GM21447 (cell line): ENCODE measurements around the gene SPSB1.

ENCODE experiments used
- ATAC-seq: cut with Tn5 transposase; IDR thresholded peaks from one replicate; pipeline ENCODE4 v1.9.1; 2021; ENCODE audit not compliant: unreplicated experiment

The SPSB1 gene

DNA sequence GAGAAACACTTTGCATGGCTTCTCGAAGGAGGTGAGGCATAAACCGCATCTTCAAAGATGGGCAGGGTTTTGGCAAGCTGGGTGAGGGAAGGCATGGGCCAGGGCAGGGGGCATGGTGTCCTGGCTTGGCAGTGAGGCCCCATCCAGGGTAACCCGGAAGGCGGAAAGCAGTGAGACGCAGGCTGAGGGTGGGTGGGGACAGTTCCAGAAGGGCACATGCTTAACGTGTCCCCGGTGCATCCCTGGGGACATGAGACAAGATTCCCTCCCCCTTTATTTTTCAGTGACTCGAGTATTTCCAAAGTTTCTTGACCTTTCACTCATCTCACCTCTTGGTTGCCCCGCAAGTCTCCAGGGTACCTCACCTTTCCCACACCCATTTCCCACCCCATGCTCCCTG lies 123.8 kb downstream of the SPSB1 start:
- ATAC-seq = no peak

DNA sequence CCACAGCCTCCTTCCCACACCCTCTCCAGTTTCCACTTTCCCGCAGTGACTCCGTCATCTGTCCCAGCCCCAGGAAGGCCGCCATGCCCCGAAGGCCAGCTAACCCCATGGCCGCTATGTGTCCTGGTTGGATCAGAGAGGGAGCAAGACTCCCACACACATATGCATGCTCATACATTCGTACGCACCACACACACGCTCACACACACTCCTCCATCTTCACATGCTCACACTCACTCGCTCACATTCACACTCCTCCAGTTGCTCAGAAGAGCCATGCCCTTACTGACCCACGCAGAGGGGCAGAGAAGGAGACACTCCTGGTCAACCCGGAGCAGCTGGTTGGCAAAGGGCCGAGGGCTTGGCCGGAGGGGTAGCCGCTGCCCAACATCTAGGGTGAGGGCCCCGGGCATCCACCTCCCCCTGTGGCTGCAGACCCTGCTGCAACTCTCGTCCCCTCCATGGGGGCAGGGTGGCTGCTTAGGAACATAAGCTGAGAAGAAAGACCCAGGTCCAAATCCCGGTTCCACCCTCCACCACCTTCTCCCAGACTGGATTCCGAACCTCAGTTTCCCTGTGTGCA lies 124.3 kb downstream of the SPSB1 start:
- ATAC-seq = no peak

DNA sequence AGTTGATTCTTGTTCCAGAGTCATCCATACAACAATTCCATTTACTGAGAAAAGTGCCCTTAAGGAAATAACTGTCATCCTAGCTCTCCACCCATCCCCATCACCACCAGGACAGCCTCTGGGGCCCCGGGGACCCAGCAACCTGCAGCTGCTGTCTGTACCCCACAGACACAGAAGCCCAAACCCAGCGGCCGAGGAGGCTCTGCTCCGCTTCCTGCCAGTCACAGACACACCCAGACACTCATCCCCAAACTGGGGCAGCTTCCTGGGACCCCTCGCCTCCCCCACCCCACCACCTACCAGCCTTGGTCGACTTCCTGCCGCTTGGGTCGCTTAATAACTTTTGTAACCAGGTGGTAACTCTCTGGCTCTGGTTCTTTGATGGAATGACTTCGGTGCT lies 125.0 kb downstream of the SPSB1 start:
- no peak for ATAC-seq

DNA sequence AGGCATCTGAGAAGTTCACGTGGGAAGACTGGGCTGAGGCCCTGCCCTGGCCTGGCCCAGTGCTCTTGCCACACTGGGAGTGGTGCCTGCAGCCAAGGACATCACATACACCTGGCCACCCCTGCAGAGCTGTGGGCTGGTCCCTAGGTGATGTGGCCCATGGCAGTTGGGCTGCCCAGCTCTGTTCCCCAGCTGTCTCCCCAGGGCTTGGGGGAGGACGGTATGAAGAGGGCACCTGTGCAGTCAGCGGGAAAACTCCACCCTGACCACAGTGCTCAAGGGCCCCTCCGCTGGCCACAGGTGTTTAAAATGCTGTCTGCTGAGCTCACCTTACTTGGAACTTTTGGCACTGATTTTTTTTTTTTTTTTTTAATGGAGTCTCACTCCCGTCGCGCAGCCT lies 126.2 kb downstream of the SPSB1 start:
- ATAC-seq = no peak
